KMS-11 (cell line): ENCODE data around the gene TEX48.

Source experiments
- H2AFZ ChIP-seq: fragments of 200-600 bp; sonication (generic); 2 replicates; pipeline ENCODE4 v1.6.1; 2016; ENCODE audit warnings: antibody characterized with exemption, mixed run types, low read depth
- H3K27ac ChIP-seq: fragments of 200-600 bp; sonication (generic); 2 replicates; pipeline ENCODE4 v1.6.1; 2016; ENCODE audit warnings: mild to moderate bottlenecking, mixed run types
- H3K27me3 ChIP-seq: fragments of 200-600 bp; sonication (generic); 2 replicates; pipeline ENCODE4 v1.6.1; 2017; ENCODE audit warnings: mild to moderate bottlenecking, low read depth, mixed run types, moderate library complexity; ENCODE audit not compliant: insufficient read depth
- H3K36me3 ChIP-seq: fragments of 200-600 bp; sonication (generic); 2 replicates; pipeline ENCODE4 v1.6.1; 2017; ENCODE audit warnings: mild to moderate bottlenecking, mixed run types; ENCODE audit not compliant: insufficient read depth
- H3K4me1 ChIP-seq: fragments of 200-600 bp; sonication (generic); 2 replicates; pipeline ENCODE4 v1.6.1; 2016; ENCODE audit warnings: mild to moderate bottlenecking, low read depth, mixed run types; ENCODE audit not compliant: poor library complexity, severe bottlenecking
- H3K4me2 ChIP-seq: fragments of 200-600 bp; sonication (generic); 2 replicates; pipeline ENCODE4 v1.7.0; 2016; ENCODE audit warnings: mild to moderate bottlenecking, mixed run types
- H3K4me3 ChIP-seq: fragments of 200-600 bp; sonication (generic); IDR thresholded peaks from 2 replicates; pipeline ENCODE4 v1.6.1; 2017; ENCODE audit warnings: low read depth, low read length, mixed read lengths; ENCODE audit not compliant: insufficient read depth
- H3K79me2 ChIP-seq: fragments of 200-600 bp; sonication (generic); 2 replicates; pipeline ENCODE4 v1.6.1; 2016; ENCODE audit warnings: low read depth, mixed run types; ENCODE audit not compliant: insufficient read depth
- H3K9ac ChIP-seq: fragments of 200-600 bp; sonication (generic); 2 replicates; pipeline ENCODE4 v1.6.1; 2016; ENCODE audit warnings: mild to moderate bottlenecking, mixed run types
- H4K20me1 ChIP-seq: fragments of 200-600 bp; sonication (generic); 2 replicates; pipeline ENCODE4 v1.6.1; 2016; ENCODE audit warnings: mild to moderate bottlenecking, mixed run types; ENCODE audit not compliant: insufficient read depth
- TF ChIP-seq, protein P1 (sequence below): fragments of 200-600 bp; sonication (generic); conservative IDR thresholded peaks from 2 replicates; pipeline ENCODE4 v1.6.1; 2017; ENCODE audit warnings: low read depth, mild to moderate bottlenecking, antibody characterized with exemption, low read length, moderate library complexity, mixed read lengths

Gene TEX48

DNA sequence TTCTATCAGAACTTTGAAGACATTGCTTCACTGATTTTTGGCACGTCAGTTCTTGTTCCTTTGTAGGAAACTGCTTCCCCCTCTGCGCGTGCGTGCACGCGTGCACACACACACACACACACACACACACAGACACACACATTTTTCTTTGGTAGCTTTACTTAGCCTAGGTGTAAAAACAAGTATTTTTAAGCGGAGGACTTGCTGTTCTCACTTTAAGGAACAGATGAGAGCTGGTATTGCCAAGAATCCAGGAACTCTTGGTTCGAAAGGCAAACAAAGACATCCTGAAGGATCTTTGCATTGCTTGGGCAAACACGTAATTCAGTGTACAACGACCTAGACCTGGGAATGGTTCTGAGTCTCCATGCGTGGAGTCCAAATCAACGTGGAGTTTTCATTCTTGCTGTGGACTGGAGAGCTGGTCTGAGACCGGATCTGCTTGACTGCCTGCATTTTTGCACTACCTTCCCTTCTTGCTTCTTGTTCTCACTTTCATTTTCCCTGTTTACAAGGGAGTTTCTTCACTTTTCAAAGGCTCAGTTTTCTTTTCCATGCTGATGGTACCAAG is 62.7 kb downstream of the TEX48 start:
- Histone ChIP-seq H3K9ac (no peak overlapping the region), H3K27ac (no peak overlapping the region), H3K27me3 (no peaks in the 10 kb centered on the region), H3K4me2 (no peak overlapping the region), H3K36me3 (0 out of 2 replicates have a peak, but pooled peaks cover 4% of the 10 kb centered on the region), H3K4me3 (no peak overlapping the region), H3K4me1 (peaks cover 55% of the 10 kb centered on the region), H2AFZ (no peak overlapping the region), H3K79me2 (peaks cover 50% of the 10 kb centered on the region), H4K20me1 (no peaks in the 10 kb centered on the region)
- TF ChIP-seq, protein P1, sequence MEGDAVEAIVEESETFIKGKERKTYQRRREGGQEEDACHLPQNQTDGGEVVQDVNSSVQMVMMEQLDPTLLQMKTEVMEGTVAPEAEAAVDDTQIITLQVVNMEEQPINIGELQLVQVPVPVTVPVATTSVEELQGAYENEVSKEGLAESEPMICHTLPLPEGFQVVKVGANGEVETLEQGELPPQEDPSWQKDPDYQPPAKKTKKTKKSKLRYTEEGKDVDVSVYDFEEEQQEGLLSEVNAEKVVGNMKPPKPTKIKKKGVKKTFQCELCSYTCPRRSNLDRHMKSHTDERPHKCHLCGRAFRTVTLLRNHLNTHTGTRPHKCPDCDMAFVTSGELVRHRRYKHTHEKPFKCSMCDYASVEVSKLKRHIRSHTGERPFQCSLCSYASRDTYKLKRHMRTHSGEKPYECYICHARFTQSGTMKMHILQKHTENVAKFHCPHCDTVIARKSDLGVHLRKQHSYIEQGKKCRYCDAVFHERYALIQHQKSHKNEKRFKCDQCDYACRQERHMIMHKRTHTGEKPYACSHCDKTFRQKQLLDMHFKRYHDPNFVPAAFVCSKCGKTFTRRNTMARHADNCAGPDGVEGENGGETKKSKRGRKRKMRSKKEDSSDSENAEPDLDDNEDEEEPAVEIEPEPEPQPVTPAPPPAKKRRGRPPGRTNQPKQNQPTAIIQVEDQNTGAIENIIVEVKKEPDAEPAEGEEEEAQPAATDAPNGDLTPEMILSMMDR = no peak

DNA sequence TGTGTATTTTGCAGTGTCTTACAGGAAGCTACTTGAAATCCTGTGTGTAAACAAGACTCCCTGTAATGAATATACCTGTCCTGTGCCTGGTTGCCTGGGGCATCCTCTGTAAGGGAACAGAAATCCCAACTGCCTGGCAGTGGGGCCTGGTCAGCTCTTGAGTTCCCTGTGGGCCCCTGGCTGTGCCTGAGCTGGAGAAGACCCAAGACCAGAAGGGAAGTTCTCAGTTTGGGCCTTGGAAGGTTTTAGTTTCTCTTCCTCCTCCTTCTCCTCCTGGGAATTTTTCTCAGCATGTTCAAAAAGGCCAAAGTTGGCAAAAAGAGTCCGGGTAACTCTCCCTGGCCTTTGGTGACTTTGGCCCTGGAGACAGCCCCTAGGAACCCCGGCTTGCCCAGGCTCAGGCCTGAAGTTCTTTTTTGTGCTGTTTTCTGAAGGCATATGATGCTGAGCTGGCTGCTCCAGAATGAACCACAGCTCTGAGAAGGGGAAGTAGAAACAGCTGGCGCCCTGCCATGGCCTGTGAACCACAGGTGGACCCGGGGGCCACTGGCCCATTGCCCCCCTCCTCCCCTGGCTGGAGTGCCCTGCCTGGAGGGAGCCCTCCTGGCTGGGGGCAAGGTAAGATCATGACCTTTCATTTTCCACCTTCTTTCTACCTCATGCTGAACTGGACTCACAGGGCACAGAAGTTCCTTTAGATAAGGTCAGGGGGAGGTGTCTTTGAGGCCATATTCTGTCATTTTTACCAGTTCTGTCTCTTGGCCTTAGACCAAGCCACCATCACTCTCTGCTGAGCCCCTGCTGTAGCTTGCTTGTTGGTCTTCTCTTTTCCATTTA is 65.1 kb downstream of the TEX48 start:
- Histone ChIP-seq H3K27me3 (no peaks in the 10 kb centered on the region), H3K4me2 (peak overlapping the region; percentile 81), H3K27ac (peak overlapping the region; percentile 75), H3K79me2 (peaks cover 74% of the 10 kb centered on the region), H3K36me3 (0 out of 2 replicates have a peak, but pooled peaks cover 4% of the 10 kb centered on the region), H3K4me1 (peaks cover 79% of the 10 kb centered on the region), H3K9ac (peak overlapping the region; percentile 25; the same call in 1 of the 2 replicates), H2AFZ (peak overlapping the region; percentile 0; the same call in 1 of the 2 replicates), H3K4me3 (no peak overlapping the region), H4K20me1 (no peaks in the 10 kb centered on the region)
- TF ChIP-seq, protein P1 = no peak
